ENCODE results near the gene BRME1. TPM values are rescaled to one million over a fixed set of nuclear protein-coding genes. Genes with fewer than 3 reads are reported as not detected.
"Not testable (repeated sequence)": the region's sequence is repeated elsewhere in the genome, so short reads cannot be mapped to it uniquely, and the experiment has no call there.

The BRME1 gene
- polyA plus RNA-seq, 1 donor: 3.0 TPM

GRCh38 chr19:13926715-13927114 lies 20.8 kb upstream of the BRME1 start:
- DNase-seq (ENCODE audit: low read depth): no peak

- DNase-seq (ENCODE audit: low read depth): no peak
Observed at GRCh38 chr19:13926010-13926409, 20.1 kb upstream of the BRME1 start.

- DNase-seq (ENCODE audit: low read depth): no peak
Observed at GRCh38 chr19:13923194-13923987, 17.5 kb upstream of the BRME1 start.

GRCh38 chr19:13922118-13922517 lies 16.2 kb upstream of the BRME1 start:
- not testable (repeated sequence) for DNase-seq (ENCODE audit: low read depth)

GRCh38 chr19:13920940-13921747 lies 15.2 kb upstream of the BRME1 start:
- no peak for DNase-seq (ENCODE audit: low read depth)

GRCh38 chr19:13920524-13920923 lies 14.6 kb upstream of the BRME1 start:
- DNase-seq (ENCODE audit: low read depth): no peak

- DNase-seq (ENCODE audit: low read depth): no peak
Observed at GRCh38 chr19:13918726-13919411, 13.0 kb upstream of the BRME1 start.

GRCh38 chr19:13917888-13918406 lies 12.0 kb upstream of the BRME1 start:
- no peak for DNase-seq (ENCODE audit: low read depth)

- no peak for DNase-seq (ENCODE audit: low read depth)
Observed at GRCh38 chr19:13914777-13915176, 8.9 kb upstream of the BRME1 start.

GRCh38 chr19:13913352-13913751 lies 7.4 kb upstream of the BRME1 start:
- DNase-seq (ENCODE audit: low read depth): no peak

- no peak for DNase-seq (ENCODE audit: low read depth)
Observed at GRCh38 chr19:13909430-13909829, 3.5 kb upstream of the BRME1 start.

GRCh38 chr19:13908674-13909073 lies 2.8 kb upstream of the BRME1 start:
- DNase-seq (ENCODE audit: low read depth): no peak

- DNase-seq (ENCODE audit: low read depth): no peak
Observed at GRCh38 chr19:13906910-13907309, 993 bp upstream of the BRME1 start.

- DNase-seq (ENCODE audit: low read depth): no peak
Observed at GRCh38 chr19:13906521-13906904, 596 bp upstream of the BRME1 start.

- no peak for DNase-seq (ENCODE audit: low read depth)
Observed at GRCh38 chr19:13902993-13903555, 2.8 kb downstream of the BRME1 start.

GRCh38 chr19:13899912-13900584 lies 5.9 kb downstream of the BRME1 start:
- no peak for DNase-seq (ENCODE audit: low read depth)

GRCh38 chr19:13899393-13899792 lies 6.5 kb downstream of the BRME1 start:
- no peak for DNase-seq (ENCODE audit: low read depth)

- DNase-seq (ENCODE audit: low read depth): no peak
Observed at GRCh38 chr19:13896227-13896626, 9.7 kb downstream of the BRME1 start.

- DNase-seq (ENCODE audit: low read depth): no peak
Observed at GRCh38 chr19:13894552-13894951, 11.4 kb downstream of the BRME1 start.

GRCh38 chr19:13892870-13893269 lies 13.0 kb downstream of the BRME1 start:
- DNase-seq (ENCODE audit: low read depth): no peak

- no peak for DNase-seq (ENCODE audit: low read depth)
Observed at GRCh38 chr19:13890136-13890535, 15.8 kb downstream of the BRME1 start.

All from forelimb muscle (tissue), 1 donor.